Neuron (in vitro differentiated cells): ENCODE data around the gene NXF3.
"Not testable (repeated sequence)": the region's sequence is repeated elsewhere in the genome, so short reads cannot be mapped to it uniquely, and the experiment has no call there.

Source experiments
- H2AFZ ChIP-seq: one replicate; pipeline ENCODE4 v1.6.1; 2013; ENCODE audit warnings: low read depth, mild to moderate bottlenecking, inconsistent platforms, low read length, moderate library complexity
- H3K27me3 ChIP-seq: one replicate; pipeline ENCODE4 v1.6.1; 2013; ENCODE audit warnings: low read length; ENCODE audit not compliant: insufficient read depth
- H3K36me3 ChIP-seq: one replicate; pipeline ENCODE4 v1.6.1; 2013; ENCODE audit warnings: low read length; ENCODE audit not compliant: insufficient read depth
- H3K4me1 ChIP-seq: one replicate; pipeline ENCODE4 v1.6.1; 2013; ENCODE audit warnings: low read length; ENCODE audit not compliant: insufficient read depth
- H3K4me3 ChIP-seq: 2 replicates; pipeline ENCODE4 v1.5.1; 2013; ENCODE audit warnings: mild to moderate bottlenecking, low read length, moderate library complexity
- H3K9me3 ChIP-seq: one replicate; pipeline ENCODE4 v1.6.1; 2013; ENCODE audit warnings: low read length

Gene NXF3

GRCh38 chrX:103092942-103093341 lies at the start of gene NXF3:
Gene NXF3, minus strand, starts transcription at chrX:103093143. Its CDS starts 120 bp downstream, at chrX:103093023.
- H3K4me3 ChIP-seq: no peak within 1 kb of the TSS
- no peaks in the 10 kb centered on the region for H3K4me1 ChIP-seq
- H2AFZ ChIP-seq: no peak within 1 kb of the TSS
- H3K9me3 ChIP-seq: no peaks in the 10 kb centered on the region
- H3K27me3 ChIP-seq: peaks cover 5% of the 10 kb centered on the region
- H3K36me3 ChIP-seq: no peaks in the 10 kb centered on the region

GRCh38 chrX:103136528-103136927 lies 43.6 kb upstream of the NXF3 start:
- H3K4me3 ChIP-seq, H3K9me3 ChIP-seq, H3K36me3 ChIP-seq, H3K4me1 ChIP-seq, H3K27me3 ChIP-seq, H2AFZ ChIP-seq: not testable (repeated sequence)

- no peaks in the 10 kb centered on the region for H3K9me3 ChIP-seq
- no peak overlapping the region for H2AFZ ChIP-seq
- no peaks in the 10 kb centered on the region for H3K27me3 ChIP-seq
- H3K4me1 ChIP-seq: no peaks in the 10 kb centered on the region
- H3K4me3 ChIP-seq: no peak overlapping the region
- no peaks in the 10 kb centered on the region for H3K36me3 ChIP-seq
These were observed 31.3 kb upstream of the NXF3 start for GRCh38 chrX:103124284-103124683.

GRCh38 chrX:103120748-103121147 lies 27.8 kb upstream of the NXF3 start:
- H3K36me3 ChIP-seq: no peaks in the 10 kb centered on the region
- no peak overlapping the region for H3K4me3 ChIP-seq
- no peaks in the 10 kb centered on the region for H3K4me1 ChIP-seq
- no peaks in the 10 kb centered on the region for H3K27me3 ChIP-seq
- no peaks in the 10 kb centered on the region for H3K9me3 ChIP-seq
- no peak overlapping the region for H2AFZ ChIP-seq

- not testable (repeated sequence) for H3K4me3 ChIP-seq, H3K9me3 ChIP-seq, H2AFZ ChIP-seq, H3K27me3 ChIP-seq, H3K36me3 ChIP-seq, H3K4me1 ChIP-seq
These were observed 24.0 kb upstream of the NXF3 start for GRCh38 chrX:103116970-103117369.

GRCh38 chrX:103109497-103109896 lies 16.6 kb upstream of the NXF3 start:
- not testable (repeated sequence) for H2AFZ ChIP-seq, H3K36me3 ChIP-seq, H3K27me3 ChIP-seq, H3K9me3 ChIP-seq, H3K4me1 ChIP-seq, H3K4me3 ChIP-seq

GRCh38 chrX:103107836-103108235 lies 14.9 kb upstream of the NXF3 start:
- Histone ChIP-seq H2AFZ (no peak overlapping the region), H3K36me3 (no peaks in the 10 kb centered on the region), H3K4me3 (no peak overlapping the region), H3K9me3 (no peaks in the 10 kb centered on the region), H3K27me3 (no peaks in the 10 kb centered on the region), H3K4me1 (no peaks in the 10 kb centered on the region)

GRCh38 chrX:103107227-103107737 lies 14.3 kb upstream of the NXF3 start:
- not testable (repeated sequence) for H3K9me3 ChIP-seq, H3K4me3 ChIP-seq, H3K27me3 ChIP-seq, H2AFZ ChIP-seq, H3K36me3 ChIP-seq, H3K4me1 ChIP-seq

GRCh38 chrX:103104370-103104769 lies 11.4 kb upstream of the NXF3 start:
- not testable (repeated sequence) for H3K36me3 ChIP-seq, H3K4me1 ChIP-seq, H3K9me3 ChIP-seq, H3K4me3 ChIP-seq, H2AFZ ChIP-seq, H3K27me3 ChIP-seq

- not testable (repeated sequence) for H3K27me3 ChIP-seq, H3K36me3 ChIP-seq, H2AFZ ChIP-seq, H3K4me1 ChIP-seq, H3K4me3 ChIP-seq, H3K9me3 ChIP-seq
These were observed 10.9 kb upstream of the NXF3 start for GRCh38 chrX:103103866-103104265.

- Histone ChIP-seq H3K4me3 (no peak overlapping the region), H2AFZ (no peak overlapping the region), H3K4me1 (peaks cover 4% of the 10 kb centered on the region), H3K9me3 (no peaks in the 10 kb centered on the region), H3K27me3 (peaks cover 3% of the 10 kb centered on the region), H3K36me3 (no peaks in the 10 kb centered on the region)
These were observed 8.5 kb upstream of the NXF3 start for GRCh38 chrX:103101299-103102042.

GRCh38 chrX:103100484-103100883 lies 7.5 kb upstream of the NXF3 start:
- H2AFZ ChIP-seq: no peak overlapping the region
- peaks cover 3% of the 10 kb centered on the region for H3K27me3 ChIP-seq
- H3K4me3 ChIP-seq: no peak overlapping the region
- no peaks in the 10 kb centered on the region for H3K9me3 ChIP-seq
- H3K36me3 ChIP-seq: no peaks in the 10 kb centered on the region
- peaks cover 4% of the 10 kb centered on the region for H3K4me1 ChIP-seq

- H3K36me3 ChIP-seq: no peaks in the 10 kb centered on the region
- peaks cover 3% of the 10 kb centered on the region for H3K27me3 ChIP-seq
- H3K4me1 ChIP-seq: peaks cover 4% of the 10 kb centered on the region
- H2AFZ ChIP-seq: no peak overlapping the region
- no peak overlapping the region for H3K4me3 ChIP-seq
- H3K9me3 ChIP-seq: no peaks in the 10 kb centered on the region
These were observed 6.7 kb upstream of the NXF3 start for GRCh38 chrX:103099691-103100090.

- H3K4me1 ChIP-seq: peaks cover 4% of the 10 kb centered on the region
- H3K27me3 ChIP-seq: peaks cover 3% of the 10 kb centered on the region
- no peak overlapping the region for H2AFZ ChIP-seq
- H3K9me3 ChIP-seq: no peaks in the 10 kb centered on the region
- H3K4me3 ChIP-seq: no peak overlapping the region
- H3K36me3 ChIP-seq: no peaks in the 10 kb centered on the region
These were observed 5.5 kb upstream of the NXF3 start for GRCh38 chrX:103098488-103098887.
